C4-2B (cell line): ENCODE results near the gene UGT2A3.
"Not testable (repeated sequence)": the region's sequence is repeated elsewhere in the genome, so short reads cannot be mapped to it uniquely, and the experiment has no call there.

Experiments used
- H3K27ac ChIP-seq: fragments of 450-650 bp; 2 replicates; pipeline ENCODE4 v1.5.1; 2017
- CTCF ChIP-seq: fragments of 450-650 bp; conservative IDR thresholded peaks from 2 replicates; pipeline ENCODE4 v1.5.1; 2017; ENCODE audit warnings: mild to moderate bottlenecking
- ZFX ChIP-seq: fragments of 450-650 bp; IDR thresholded peaks from 2 replicates; pipeline ENCODE4 v1.6.1; 2017

UGT2A3 gene

DNA sequence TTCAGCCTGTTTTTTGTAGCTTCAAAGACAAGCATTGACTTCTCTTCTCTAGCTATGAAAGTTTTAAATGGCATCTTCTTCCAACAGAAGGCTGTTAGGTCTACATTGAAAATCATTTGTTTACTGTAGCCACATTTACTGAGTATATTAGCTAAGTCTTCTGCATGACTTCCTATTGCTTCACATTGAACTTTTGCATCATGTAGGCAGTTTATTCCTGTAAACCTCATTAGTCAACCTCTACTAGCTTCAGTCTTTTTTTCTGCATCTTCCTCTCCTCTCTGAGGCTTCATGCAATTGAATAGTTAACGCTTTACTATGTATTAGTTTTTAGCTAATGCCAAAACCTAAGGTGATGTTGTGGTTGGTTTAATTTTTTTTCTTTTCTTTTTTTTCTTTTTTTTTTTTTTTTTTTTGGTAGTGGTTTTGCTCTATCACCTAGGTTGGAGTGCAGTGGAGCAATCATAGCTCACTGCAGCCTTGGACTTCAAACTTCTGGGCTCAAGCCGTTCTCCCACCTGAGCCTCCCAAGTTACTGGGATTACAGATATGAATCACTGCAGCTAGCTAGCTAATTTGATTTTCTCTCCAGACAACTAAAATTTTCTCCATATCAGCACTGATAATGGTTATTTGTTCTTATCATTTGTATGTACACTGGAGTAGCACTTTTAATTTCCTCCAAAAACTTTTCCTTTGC lies 3.4 kb downstream of the UGT2A3 start:
- no peak for TF ChIP-seq ZFX
- no peak for TF ChIP-seq CTCF

GRCh38 chr4:68929076-68929737 lies 22.4 kb downstream of the UGT2A3 start:
- no peak overlapping the region for H3K27ac ChIP-seq
- no peak for TF ChIP-seq CTCF
- no peak for TF ChIP-seq ZFX

More for the DNA sequence above, 3.4 kb downstream of the UGT2A3 start:
- no peak overlapping the region for H3K27ac ChIP-seq

DNA sequence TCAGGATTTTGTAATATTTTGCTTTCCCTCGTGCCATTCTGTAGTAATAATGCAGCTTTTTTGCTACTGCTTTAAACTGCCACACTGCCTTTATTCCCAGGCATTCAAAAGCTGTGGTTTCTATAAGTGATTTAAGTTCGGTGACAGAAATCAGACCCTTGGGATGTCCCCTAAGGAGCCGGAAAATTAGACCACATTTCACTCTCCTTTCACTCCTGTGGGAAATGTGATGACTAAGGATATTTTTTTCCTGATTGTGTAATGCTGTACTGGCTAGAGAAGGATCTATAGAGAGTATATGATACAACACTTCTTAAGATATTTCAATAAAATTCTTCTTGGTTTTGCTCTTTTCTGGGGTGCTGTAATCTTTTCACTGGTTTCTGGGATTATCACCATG lies 24.4 kb downstream of the UGT2A3 start:
- no peak for TF ChIP-seq CTCF
- TF ChIP-seq ZFX: no peak
- no peak overlapping the region for H3K27ac ChIP-seq

DNA sequence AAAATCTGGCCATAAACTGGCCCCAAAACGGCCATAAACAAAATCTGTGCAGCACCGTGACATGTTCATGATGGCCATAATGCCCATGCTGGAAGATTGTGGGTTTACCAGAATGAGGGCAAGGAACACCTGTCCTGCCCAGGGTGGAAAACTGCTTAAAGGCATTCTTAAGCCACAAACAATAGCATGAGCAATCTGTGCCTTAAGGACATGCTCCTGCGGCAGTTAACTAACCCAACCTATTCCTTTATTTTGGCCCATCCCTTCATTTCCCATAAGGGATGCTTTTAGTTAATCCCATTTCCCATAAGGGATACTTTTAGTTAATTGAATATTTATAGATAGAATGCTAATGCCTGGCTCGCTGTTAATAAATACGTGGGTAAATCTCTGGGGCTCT lies 29.4 kb downstream of the UGT2A3 start:
- H3K27ac ChIP-seq: not testable (repeated sequence)

DNA sequence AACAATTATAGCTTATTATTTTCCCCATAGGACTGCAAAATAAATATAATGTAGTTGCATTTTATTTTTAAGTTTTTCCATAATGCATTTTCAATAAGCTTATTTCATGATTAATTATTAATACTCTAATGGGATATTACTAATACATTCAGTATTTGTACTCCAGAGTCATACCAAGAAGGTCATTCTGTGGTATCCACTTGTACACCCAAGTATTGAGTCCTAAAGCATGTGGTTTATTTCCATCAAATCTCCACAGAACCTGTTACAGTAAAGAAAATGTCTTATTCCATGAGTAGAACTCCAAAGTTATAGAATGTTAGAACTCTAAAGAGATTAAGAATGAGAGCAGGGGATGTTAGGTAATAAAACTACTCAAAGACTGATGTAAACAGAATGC lies 30.6 kb downstream of the UGT2A3 start:
- H3K27ac ChIP-seq: no peak overlapping the region
- no peak for TF ChIP-seq CTCF
- TF ChIP-seq ZFX: no peak

DNA sequence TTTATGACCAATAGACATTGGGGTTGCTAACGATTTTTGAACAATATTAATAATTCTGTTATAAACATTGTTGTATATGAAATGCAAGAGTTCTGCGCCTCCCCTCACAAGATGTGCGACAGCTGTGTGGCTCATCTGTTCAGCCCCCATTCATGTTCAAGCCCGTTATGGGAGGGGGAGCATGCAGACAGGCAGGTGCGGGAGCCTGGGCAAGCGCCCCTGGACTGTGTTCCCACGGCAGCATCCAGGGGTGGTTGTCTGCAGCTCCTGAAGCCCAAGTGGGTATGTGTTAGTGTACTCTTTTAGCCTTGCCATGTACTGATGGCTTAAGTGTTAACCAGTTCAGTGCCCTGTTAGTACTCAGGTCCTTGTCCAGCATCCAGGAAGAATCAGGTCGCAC lies 34.6 kb downstream of the UGT2A3 start:
- no peak overlapping the region for H3K27ac ChIP-seq
- no peak for TF ChIP-seq CTCF
- TF ChIP-seq ZFX: no peak

GRCh38 chr4:68912807-68913206 lies 38.8 kb downstream of the UGT2A3 start:
- H3K27ac ChIP-seq: no peak overlapping the region
- TF ChIP-seq CTCF (no peak), ZFX (no peak)

- TF ChIP-seq ZFX (no peak), CTCF (no peak)
Measured at GRCh38 chr4:68909385-68909784, 42.2 kb downstream of the UGT2A3 start.

More at GRCh38 chr4:68909385-68909784, 42.2 kb downstream of the UGT2A3 start:
- H3K27ac ChIP-seq: no peak overlapping the region
